GM12875 (cell line): ENCODE results near the gene KIAA1549.

ENCODE experiments used
- H3K4me3 ChIP-seq: one replicate; pipeline ENCODE4 v1.5.1; 2011; ENCODE audit warnings: low read depth, low read length, control low read depth
- CTCF ChIP-seq: IDR thresholded peaks from 2 replicates; pipeline ENCODE4 v1.5.1; 2011; ENCODE audit warnings: low read depth, mild to moderate bottlenecking, control low read depth, inconsistent platforms, low read length, moderate library complexity, borderline replicate concordance; ENCODE audit not compliant: insufficient read depth

KIAA1549 gene

GRCh38 chr7:138907201-138907847 lies 73.9 kb downstream of the KIAA1549 start:
- H3K4me3 ChIP-seq: no peak overlapping the region
- TF ChIP-seq CTCF: no peak

GRCh38 chr7:138903859-138904435 lies 77.2 kb downstream of the KIAA1549 start:
- H3K4me3 ChIP-seq: no peak overlapping the region
- no peak for TF ChIP-seq CTCF

GRCh38 chr7:138903186-138903820 lies 77.9 kb downstream of the KIAA1549 start:
- TF ChIP-seq CTCF: no peak
- no peak overlapping the region for H3K4me3 ChIP-seq

GRCh38 chr7:138902161-138902560 lies 79.0 kb downstream of the KIAA1549 start:
- TF ChIP-seq CTCF: no peak
- no peak overlapping the region for H3K4me3 ChIP-seq

- TF ChIP-seq CTCF: no peak
- no peak overlapping the region for H3K4me3 ChIP-seq
Observed at GRCh38 chr7:138900035-138900828, 81.0 kb downstream of the KIAA1549 start.

GRCh38 chr7:138898802-138899201 lies 82.4 kb downstream of the KIAA1549 start:
- H3K4me3 ChIP-seq: no peak overlapping the region
- no peak for TF ChIP-seq CTCF
